ENCODE measurements around the gene OR7G1.

The OR7G1 gene, protein sequence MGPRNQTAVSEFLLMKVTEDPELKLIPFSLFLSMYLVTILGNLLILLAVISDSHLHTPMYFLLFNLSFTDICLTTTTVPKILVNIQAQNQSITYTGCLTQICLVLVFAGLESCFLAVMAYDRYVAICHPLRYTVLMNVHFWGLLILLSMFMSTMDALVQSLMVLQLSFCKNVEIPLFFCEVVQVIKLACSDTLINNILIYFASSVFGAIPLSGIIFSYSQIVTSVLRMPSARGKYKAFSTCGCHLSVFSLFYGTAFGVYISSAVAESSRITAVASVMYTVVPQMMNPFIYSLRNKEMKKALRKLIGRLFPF

DNA sequence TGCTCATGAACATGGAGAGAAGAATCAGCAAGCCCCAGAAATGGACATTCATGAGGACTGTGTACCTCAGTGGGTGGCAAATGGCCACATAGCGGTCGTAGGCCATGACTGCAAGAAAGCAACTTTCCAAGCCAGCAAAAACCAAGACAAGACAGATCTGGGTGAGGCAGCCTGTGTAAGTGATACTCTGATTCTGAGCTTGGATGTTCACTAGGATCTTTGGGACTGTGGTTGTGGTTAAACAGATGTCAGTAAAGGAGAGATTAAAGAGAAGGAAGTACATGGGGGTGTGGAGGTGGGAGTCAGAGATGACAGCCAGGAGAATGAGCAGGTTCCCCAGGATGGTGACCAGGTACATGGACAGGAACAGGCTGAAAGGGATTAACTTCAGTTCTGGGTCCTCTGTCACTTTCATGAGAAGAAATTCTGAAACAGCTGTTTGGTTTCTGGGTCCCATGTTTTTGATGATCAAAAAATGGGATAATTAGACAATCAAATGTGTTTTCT is at the start of gene OR7G1:
Gene OR7G1, minus strand, starts transcription at position 457 of the 507 bp plus-strand sequence. Its CDS starts 0 bp downstream, at position 457.
- DNase-seq, result no peak

- no peak for DNase-seq
Measured at GRCh38 chr19:9165261-9165660, 49.7 kb upstream of the OR7G1 start.

- DNase-seq, result no peak
Measured at GRCh38 chr19:9161427-9161826, 45.9 kb upstream of the OR7G1 start.

DNA sequence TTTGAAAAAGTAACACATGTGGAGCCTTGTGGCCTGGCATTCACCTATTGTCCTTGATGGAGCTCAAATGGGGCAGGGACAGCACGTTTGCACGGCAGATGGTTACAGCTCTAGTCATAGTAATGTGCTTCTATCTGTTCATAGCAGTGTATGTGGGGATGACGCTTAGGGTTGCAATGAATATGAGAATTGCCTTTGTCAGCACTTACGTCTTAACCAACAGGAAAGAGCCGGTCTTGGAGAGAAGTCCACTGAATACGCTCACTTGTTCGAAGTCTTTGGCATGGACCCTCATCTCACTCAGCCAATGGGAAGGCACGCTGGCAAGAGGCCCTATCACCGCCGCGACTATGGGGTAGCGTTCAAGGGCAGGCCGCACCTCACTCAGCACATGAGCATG is 44.3 kb upstream of the OR7G1 start:
- no peak for DNase-seq

DNA sequence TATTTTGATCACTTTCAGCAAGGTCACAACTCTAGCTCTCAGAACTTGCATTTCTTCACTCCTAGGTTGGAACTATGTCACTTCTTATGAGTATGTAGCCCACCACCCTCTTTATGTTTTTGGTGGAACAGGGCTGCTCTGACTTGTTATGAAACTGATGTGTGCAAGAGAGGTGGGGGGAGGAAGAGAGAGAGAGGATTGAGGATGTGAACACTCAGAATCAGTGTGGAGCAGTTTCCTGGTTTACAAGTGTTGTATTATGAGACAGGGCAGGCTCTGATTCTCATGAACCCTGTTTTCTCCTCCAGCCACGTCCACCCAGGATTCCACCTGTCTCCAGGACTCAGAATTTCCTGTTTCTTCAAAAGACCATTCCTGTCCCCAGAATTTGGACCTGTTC is 40.7 kb upstream of the OR7G1 start:
- DNase-seq, result no peak

DNA sequence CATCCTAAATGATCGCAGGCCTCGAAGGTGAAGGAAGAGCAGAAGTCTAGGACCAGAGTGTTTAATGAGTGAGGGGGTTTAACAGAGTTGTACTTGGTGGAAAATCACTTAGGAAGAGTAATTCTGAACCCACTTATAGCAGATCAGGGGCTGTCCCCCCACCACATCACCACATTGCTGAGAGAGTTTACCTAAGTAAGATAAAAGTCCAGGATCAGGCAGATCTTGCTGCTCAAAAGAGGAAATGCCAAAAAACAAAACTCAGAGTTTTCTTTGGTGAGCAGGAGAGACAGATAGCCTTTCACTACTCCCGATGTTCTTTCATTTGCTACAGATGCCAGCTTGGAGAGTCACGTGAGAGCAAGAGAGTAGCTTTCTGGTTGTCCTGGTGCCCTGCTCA is 40.0 kb upstream of the OR7G1 start:
- DNase-seq, result no peak

DNA sequence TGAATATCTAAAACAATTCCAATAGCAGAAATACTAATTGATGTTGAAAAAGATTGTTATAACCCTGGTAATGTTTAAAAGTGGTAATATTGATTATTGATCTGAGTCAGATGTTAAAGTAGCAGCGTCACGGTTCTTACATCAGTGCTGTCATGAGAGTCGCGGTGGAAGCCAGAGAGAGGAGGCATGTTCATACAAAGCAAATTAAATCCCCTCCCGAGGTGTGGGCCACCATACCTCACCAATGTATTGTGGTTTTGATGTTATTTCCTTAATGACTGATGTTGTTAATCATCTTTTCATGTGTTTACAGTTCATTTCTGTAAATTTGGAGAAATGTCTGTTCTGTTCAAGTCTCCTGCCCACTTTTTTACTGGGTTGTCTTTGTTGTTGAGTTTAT is 35.8 kb upstream of the OR7G1 start:
- no peak for DNase-seq

DNA sequence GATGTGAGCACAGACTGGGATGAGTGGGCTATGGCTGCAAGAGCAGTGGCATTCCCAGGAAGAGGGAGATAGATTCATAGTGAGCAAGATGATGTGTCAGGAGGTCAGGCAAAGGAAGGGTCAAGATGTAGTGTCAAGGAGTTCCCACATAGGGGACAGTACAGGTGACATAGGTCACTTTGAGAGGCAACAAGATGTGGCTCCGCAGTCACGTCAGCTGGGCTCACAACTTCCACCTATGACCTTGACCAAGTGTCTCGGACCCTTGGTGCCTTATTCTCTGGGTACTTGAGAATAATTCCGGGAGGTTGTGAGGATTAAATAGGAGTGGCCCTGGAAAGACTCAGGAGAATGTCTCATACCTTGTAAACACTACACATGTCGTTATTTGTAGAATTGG is 35.1 kb upstream of the OR7G1 start:
- no peak for DNase-seq

- no peak for DNase-seq
Measured at GRCh38 chr19:9149997-9150396, 34.4 kb upstream of the OR7G1 start.

DNA sequence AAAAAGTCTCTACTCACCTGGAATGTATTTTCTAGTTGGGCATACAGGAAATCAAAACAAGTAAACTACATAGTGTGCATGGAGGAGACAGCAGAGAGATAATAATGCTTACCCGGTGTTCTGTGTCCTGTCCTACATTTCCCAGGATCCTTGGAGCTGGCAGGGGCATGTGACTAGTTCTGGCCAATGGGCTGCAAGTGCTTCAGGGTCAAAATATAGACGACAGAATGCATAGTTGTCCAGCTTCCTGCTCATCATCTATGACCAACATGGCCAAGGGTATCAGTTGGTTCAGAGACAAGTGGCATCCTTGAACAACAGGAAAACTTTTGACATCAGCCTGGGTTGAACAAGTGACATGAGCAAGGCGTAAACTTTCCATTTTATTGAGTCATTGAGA is 33.1 kb upstream of the OR7G1 start:
- DNase-seq, result no peak

DNA sequence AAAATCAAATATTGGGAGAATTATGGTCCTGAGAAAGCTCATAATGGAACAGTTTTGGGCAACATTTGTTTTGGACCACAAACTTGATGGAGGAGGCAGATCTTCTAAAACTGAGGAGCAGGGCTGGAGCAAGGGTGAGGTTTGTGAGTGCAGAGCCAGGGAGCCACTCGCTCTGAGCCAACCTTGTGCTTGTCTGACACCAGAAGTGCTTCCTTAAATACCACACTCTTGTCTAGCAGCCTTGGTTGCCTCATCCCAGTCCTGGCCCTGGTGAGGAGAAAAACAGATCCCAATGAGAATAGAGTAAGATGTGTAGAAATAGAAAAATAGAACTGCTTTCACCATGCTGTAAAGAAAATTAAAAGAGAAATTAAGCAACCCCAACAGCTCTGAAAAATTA is 31.3 kb upstream of the OR7G1 start:
- DNase-seq, result no peak

GRCh38 chr19:9144920-9145319 is 29.4 kb upstream of the OR7G1 start:
- DNase-seq, result no peak

GRCh38 chr19:9140159-9140874 is 24.8 kb upstream of the OR7G1 start, which contains the start of gene ZNF317:
ZNF317 (plus strand) TSS chr19:9140397; CDS start chr19:9156017, 15,620 bp downstream.
- peak; percentile 89 for DNase-seq

- no peak for DNase-seq
Measured at GRCh38 chr19:9139609-9140158, 24.1 kb upstream of the OR7G1 start.

DNA sequence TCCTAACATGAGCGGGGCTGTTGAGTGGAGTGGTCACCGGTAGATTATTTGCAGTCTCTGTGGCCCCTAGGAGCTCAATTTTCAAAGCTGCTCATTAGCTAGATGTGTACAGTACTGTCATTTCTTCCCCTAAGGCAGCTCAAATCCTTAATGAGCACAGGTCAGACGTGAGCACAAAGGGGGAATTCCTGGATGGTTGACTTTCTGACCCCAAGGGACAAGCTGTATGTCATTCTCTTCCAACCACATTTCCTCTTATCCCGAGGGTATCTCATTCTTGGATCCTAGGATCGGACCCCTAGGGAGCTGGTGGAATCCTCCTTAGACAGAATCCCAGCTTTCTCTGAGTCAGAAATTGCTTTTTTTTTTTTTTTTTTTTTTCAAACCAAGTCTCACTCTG is 16.9 kb upstream of the OR7G1 start:
- no peak for DNase-seq

DNA sequence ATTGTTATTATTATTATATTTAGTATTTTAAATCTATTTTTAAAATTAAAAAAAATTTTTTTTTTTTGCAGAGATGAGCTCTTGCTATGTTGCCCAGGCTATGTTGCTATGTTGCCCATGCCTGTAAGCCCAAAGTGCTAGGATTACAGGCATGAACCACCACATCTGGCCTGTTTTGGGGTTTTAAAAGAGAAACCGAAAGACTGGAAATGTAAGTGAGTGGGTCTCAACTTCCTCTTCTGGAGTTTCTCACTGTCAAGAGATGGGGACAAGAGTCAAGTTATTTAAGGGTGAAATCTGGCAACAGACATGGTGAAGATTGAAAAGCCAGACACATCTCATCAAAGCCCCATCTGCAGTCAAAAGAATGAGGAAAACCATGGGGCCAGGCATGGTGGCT is 15.4 kb upstream of the OR7G1 start:
- no peak for DNase-seq

GRCh38 chr19:9128171-9128570 is 12.6 kb upstream of the OR7G1 start:
- no peak for DNase-seq

DNA sequence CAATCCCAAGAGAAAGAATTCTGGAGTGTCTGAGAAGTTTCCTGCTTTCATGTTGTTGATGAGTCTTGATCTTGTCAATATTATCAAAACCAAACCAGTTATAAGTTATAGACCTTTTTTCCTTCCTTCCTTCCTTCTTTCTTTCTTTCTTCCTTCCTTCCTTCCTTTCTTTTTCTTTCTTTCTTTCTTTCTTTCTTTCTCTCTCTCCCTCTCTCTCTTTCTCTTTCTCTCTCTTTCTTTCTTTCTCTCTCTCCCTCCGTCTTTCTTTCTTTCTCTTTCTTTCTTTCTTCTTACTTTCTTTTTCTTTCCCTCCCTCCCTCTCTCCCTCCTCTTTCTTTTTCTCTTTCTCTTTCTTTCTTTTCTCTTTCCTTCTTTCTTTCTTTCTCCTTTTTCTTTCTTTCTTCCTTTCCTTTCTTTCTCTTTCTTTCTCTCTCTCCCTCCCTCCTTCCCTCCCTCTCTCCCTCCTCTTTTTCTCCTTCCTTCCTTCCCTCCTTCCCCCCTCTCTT is 11.4 kb upstream of the OR7G1 start, which contains the start of gene OR7G3:
Gene OR7G3, minus strand, starts transcription at position 51 of the 506 bp plus-strand sequence. Its CDS starts 0 bp downstream, at position 51.
- no peak for DNase-seq

DNA sequence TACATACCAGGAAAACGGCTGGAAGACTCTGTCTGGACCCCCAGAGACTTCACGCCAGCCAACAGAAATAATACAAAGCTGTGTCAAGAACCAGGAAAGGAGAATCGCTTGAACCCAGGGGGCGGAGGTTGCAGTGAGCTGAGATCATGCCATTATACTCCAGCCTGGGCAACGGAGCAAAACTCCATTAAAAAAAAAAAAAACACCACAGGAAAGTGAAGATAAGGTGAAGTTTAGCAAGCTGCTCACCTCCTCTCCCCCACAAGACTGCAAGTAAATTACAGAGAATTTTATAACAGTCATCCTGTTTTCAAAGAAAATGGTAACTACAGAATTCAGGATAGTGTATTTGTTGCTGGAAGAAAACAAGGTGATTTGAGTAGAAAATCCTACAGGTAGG is 984 bp upstream of the OR7G1 start:
- no peak for DNase-seq

DNA sequence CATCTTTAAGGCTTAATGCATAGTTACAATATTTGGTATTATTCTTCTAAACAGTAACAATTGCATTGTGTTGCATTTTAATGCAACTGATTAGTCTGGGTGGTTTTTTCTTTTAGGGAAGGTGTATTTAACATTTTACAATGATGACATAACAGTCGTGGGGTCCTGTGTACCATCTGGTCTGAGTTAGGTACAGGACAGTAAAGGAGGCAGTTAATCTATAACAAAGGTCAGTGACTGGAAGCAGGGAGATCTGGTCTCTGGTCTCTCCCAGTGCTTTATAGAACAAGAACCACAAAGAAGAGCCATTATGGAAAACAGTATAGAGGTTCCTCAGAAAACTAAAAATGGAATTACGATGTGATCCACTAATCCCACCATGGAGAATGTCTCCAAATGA is 5.6 kb downstream of the OR7G1 start:
- DNase-seq, result no peak

DNA sequence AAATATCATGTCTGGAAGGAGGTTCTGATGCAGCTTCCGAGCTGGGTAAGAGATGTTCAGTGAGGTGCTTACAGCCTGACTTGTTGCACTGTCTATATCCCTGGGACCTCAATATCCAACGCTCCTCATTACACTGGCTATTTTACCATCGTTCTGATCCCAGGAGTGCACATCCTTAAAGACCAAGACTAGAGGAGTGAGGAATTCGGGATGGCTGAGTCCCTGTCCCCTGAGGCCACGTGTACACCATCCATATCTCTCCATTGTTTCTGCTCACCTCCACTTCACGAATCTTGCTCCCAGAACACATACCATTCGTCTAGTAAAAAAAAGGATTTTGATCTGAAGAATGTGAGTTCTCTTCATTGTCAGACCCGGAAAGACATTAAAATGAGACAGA is 8.2 kb downstream of the OR7G1 start, which contains the start of gene OR7G2:
Gene OR7G2, minus strand, starts transcription at position 101 of the 400 bp plus-strand sequence. CDS start 4,232 bp downstream, outside the sequence.
- no peak for DNase-seq

GRCh38 chr19:9086761-9087160 is 28.8 kb downstream of the OR7G1 start, which contains the start of gene OR1M1:
OR1M1 (plus strand) TSS chr19:9087061; CDS start chr19:9093245, 6,184 bp downstream.
- DNase-seq, result no peak

GRCh38 chr19:9078651-9079050 is 36.9 kb downstream of the OR7G1 start:
- DNase-seq, result no peak

Measured in activated CD8-positive, alpha-beta memory T cell treated with anti-CD3 and anti-CD28 coated beads, Interleukin-2, amount 50 U/mL, for 48 hours (primary cell).